ENCODE data around the gene PEBP1.
"Not testable (repeated sequence)": the region's sequence is repeated elsewhere in the genome, so short reads cannot be mapped to it uniquely, and the experiment has no call there.

The PEBP1 gene

DNA sequence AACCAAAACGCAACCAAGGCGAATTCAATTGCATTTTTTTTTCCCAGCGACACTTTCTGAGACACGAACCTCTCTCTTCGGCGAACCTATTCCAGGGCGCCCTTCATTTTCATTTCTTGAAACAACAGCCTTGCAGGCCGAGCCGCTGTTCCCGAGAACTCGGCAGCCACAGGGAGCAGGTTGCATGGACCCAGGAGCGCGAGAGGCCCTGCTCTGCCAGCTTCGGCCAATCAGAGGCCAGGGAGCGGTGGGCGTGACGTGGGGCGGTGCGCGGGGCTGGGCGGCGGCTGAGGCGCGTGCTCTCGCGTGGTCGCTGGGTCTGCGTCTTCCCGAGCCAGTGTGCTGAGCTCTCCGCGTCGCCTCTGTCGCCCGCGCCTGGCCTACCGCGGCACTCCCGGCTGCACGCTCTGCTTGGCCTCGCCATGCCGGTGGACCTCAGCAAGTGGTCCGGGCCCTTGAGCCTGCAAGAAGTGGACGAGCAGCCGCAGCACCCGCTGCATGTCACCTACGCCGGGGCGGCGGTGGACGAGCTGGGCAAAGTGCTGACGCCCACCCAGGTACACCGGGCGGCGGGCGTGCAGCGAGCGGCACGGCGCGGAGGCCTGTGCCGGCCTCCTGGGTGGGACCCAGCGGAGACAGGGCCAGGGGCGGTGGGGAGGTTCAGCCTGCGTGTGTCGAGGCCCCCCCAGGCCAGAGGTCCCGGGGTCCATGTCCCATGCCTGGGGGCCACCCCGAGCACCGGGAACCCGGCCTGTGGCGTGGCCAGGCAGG, at the start of gene PEBP1:
TSS of gene PEBP1 (plus strand) at position 337 of the 771 bp plus-strand sequence. CDS start at position 423, 86 bp downstream.
- peak; percentile 92 for DNase-seq

- DNase-seq, result no peak
Measured at GRCh38 chr12:118089782-118090181, 46.1 kb upstream of the PEBP1 start.

DNA sequence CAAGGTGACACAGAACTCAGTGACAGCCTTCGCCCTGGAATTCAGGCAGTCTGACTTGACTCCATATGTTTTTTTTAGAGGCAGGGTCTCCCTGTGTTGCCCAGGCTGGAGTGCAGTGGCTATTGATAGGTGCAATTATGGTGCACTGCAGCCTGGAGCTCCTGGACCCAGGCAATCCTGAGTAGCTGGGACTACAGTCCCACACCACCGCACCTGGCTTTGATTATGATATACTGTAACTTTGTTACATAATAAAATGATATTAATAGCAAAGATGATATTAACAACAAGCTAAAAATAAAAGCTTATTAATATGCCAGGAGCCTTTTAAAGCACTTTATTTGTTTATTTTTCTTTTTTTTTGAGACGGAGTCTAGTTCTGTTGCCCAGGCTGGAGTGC, 41.9 kb upstream of the PEBP1 start:
- no peak for DNase-seq

DNA sequence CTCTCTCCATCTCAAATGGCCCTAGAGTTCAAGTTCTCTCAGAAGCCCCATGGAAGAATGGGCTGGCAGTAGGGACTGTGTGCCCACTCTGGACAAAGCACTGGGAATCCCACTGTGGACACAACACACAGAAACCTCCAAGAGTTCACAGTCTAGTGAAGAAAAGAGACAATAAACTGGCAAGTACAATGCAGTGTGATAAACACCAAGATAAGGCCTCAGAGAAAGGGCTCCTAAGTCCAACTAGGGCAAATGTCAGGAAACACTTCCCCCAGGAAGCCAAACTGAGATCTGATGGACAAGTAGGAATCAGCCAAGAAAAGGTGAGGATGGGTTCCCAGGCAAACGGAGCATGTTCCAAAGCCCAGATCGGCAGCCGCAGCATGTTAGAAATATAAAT, 37.5 kb upstream of the PEBP1 start:
- DNase-seq, result no peak

DNA sequence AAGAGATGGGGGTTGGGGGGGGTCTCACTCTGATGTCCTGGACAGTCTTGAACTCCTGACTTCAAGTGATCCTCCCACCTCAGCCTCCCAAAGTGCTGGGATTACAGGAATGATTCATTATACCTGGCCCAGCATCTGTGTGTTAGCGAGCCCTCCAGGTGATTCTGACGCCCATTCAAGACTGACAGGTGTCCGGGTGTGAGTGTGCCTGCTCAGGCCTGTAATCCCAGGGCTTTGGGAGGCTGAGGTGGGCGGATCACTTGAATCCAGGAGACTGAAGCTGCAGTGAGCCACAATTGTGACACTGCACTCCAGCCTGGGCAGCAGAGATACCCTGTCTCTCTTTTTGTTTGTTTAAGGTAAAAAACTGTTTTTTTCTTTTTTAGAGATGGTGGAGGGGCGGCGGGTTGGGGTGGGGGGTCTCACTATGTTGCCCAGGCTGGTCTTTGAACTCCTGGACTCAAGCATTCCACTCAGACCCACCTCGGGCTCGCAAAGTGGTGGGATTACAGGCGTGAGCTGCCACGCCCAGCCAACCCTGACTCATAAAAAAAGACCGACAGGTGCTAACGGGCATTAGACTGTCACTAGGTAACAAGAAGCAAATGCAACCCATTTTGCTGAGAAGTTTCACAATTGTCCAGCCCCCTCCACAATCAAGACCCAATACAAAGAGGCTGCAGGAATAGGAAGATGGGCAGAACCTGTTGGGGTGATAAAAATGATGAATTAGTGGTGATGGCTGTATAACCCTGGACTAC, 36.8 kb upstream of the PEBP1 start:
- no peak for DNase-seq

DNA sequence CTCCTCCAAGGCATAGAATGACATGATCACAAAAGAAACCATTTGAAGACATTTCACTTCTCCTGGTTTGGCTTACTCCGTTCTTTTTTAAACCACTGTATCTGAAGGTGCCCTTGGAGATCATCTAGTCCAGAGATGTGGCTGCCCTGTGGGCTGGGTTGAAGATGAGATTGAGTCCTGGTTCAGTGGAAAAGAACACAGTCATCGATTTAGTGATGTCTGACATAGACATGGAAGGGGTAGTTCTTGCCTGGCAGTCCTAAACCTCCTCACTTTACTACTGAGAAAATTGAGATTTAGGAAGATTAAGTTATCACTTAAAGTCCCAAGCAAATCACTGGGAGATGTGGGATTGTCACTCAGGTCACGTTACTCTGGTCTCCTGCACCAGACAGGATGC, 34.9 kb upstream of the PEBP1 start:
- DNase-seq, result no peak

DNA sequence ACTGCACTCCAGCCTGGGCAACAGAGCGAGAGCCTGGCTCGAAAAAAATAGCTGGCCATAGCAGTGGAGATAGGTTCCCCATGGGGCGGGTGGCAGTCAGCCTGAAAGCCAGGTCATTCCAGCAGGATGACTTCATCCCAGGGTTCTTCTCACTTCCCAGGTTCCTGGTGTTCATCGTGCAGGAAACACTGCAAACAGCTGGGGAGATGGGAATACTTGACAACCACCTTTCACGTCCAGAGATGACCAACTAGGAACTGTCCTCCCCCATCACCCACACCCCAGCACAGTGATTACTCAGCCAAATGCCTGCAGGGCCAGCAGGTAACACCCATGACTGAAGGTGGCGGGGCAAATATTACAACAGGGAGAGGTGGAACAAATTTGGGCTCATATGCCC, 33.9 kb upstream of the PEBP1 start:
- no peak for DNase-seq

DNA sequence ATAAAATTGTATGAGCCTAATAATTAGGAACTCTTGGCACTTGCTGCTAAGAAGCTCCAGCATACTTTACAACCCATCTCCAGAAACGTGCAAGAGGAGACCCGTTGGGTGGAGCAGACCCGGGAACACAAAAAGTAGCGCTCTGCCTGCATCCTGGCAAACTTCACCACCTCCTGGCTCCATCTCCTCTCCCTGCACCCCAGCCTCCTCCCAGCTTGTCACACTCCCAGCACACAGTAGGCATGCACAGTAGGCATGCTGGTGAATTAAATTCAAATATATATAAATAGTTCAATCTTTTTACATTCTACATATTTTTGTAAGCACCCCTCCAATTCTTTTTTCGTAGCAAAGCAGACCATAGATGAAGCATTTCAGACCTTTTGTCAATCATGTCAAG, 33.3 kb upstream of the PEBP1 start:
- no peak for DNase-seq

- DNase-seq, result no peak
Measured at GRCh38 chr12:118103201-118103600, 32.7 kb upstream of the PEBP1 start.

- DNase-seq, result peak; percentile 50
Measured at GRCh38 chr12:118103601-118104382, 32.1 kb upstream of the PEBP1 start, which contains the start of gene VSIG10. TSS of gene VSIG10 (minus strand) at chr12:118104011. CDS start at chr12:118103671, 340 bp downstream.

- no peak for DNase-seq
Measured at GRCh38 chr12:118107011-118107410, 28.9 kb upstream of the PEBP1 start.

GRCh38 chr12:118107694-118108093, 28.2 kb upstream of the PEBP1 start:
- DNase-seq, result no peak

GRCh38 chr12:118109088-118109487, 26.8 kb upstream of the PEBP1 start:
- DNase-seq, result no peak

DNA sequence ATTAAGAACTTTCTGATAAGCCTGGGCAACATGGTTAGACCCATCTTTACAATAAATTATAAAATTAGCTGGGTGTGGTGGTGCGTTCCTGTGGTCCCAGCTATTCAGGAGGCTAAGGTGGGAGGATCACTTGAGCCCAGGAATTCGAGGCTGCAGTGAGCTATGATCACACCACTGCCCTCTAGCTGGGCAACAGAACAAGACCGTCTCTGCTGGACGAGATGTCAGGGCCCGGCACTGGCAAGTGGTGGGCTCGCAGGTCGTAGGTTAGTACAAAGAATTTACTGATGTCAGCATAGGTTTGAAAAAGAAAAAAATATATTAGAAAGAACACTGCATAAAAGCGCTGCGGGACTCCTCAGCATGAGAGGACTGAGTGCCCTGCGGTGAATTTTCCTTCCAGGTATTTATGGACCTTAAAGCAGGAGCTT, 16.5 kb upstream of the PEBP1 start:
- no peak for DNase-seq

- peak; percentile 63 for DNase-seq
Measured at GRCh38 chr12:118120579-118121363, 15.2 kb upstream of the PEBP1 start.

GRCh38 chr12:118122264-118122663, 13.7 kb upstream of the PEBP1 start:
- no peak for DNase-seq

GRCh38 chr12:118124333-118124874, 11.5 kb upstream of the PEBP1 start:
- no peak for DNase-seq

- DNase-seq, result no peak
Measured at GRCh38 chr12:118125743-118126118, 10.2 kb upstream of the PEBP1 start.

DNA sequence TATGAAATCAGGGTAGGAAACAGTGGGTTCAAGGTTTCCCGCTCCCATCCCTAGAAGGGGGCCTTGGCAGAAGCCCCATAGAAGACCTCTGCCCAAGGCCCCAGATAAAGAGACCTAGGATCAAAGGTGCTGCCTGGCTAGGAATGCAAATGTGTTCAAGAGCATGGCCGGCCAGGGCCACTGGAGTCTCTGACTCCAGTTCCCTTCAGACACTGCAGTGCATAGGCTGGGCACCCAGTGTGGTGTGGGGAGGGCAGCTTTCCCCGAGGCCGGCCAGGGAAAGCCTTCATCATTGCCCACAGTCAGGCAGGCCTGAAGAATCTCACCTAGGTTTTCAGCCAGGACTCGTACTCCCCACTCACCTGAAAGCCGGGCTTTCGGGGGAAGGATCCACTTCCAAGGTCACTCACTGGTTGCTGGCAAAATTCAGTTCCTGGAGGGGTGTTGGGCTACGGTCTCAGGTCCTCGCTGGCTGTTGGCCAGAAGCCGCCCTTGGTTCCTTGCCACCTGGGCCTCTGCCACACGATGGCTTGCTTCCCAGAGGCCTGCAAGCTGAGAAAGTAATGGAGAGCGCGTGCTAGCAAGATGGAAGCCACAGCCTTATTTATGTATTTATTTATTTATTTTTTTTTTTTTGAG, 9.7 kb upstream of the PEBP1 start:
- no peak for DNase-seq

DNA sequence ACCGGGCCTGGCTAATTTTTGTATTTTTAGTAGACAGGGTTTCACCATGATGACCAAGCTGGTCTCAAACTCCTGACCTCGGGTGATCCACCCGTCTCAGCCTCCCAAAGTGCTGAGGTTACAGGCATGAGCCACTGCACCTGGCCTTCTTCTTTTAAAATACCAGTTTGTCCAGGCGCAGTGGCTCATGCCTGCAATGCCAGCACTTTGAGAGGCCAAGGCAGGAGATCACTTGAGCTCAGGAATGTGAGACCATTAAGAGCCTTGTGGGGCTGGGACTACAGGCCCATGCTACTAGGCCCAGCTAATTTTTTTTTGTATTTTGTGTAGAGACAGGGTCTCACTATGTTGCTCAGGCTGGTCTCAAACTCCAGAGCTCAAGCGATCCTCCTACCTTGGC, 8.1 kb upstream of the PEBP1 start:
- DNase-seq, result no peak

- DNase-seq, result not testable (repeated sequence)
Measured at GRCh38 chr12:118129436-118129835, 6.5 kb upstream of the PEBP1 start.

DNA sequence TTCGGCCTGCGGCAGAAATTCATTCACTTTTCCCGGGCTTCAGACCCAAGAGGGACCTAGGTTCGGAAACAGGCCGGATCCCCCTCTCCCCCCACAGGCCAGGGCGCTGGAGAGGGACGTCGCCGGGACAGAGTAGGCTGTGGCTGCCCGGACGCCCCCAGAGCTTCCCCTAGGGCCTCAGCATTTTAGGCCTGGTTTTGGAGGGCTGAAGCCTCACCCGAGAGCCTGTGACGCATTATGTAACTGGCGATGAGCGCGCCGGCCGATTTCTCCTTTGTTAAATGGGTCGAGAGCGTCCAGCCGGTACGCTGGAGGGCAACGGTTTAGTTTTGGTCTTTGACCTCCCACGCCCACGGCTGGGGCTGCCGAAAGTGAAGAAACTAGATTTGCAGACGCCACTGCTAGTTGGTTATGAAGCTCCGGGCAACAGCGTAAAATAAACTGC, 657 bp downstream of the PEBP1 start:
- no peak for DNase-seq

Data from SHP77 treated with DMSO at 0.1 percent for 48 hours (cell line).